OCI-LY7 (cell line): ENCODE results near the gene SERTAD1. TPM values are rescaled to one million over a fixed set of nuclear protein-coding genes. Genes with fewer than 3 reads are reported as not detected.

Experiments used
- BruUV-seq: library from RNA; stranded (reverse); fragments of 400-500 nt; replicated peaks from 2 replicates; lab custom pipeline; 2021; lab: Mats Ljungman, UMichigan
- CTCF ChIA-PET: fragments of 300-600 bp; sonication (Branson Sonifier 250); formaldehyde crosslinking; loops from one replicate; lab custom pipeline; 2022; ENCODE audit warnings: antibody characterized with exemption; ENCODE audit not compliant: unreplicated experiment; lab: Charles Lee
- POLR2A ChIA-PET: fragments of 300-600 bp; sonication (Branson Sonifier 250); formaldehyde crosslinking; loops from one replicate; lab custom pipeline; 2022; ENCODE audit warnings: antibody characterized with exemption; lab: Charles Lee
- DNase-seq: peaks from one replicate; pipeline ENCODE4 v3.0.0-alpha.2; 2015; ENCODE audit warnings: low spot score
- H2AFZ ChIP-seq: fragments of 200-600 bp; sonication (generic), shearing (Covaris generic); 2 replicates; pipeline ENCODE4 v1.6.1; 2014; ENCODE audit warnings: mild to moderate bottlenecking, antibody characterized with exemption, low read length, moderate library complexity
- H3K27ac ChIP-seq: fragments of 200-600 bp; sonication (generic); 2 replicates; pipeline ENCODE4 v1.5.1; 2014; ENCODE audit warnings: mixed run types, low read depth, mild to moderate bottlenecking, moderate library complexity, low read length, inconsistent platforms; ENCODE audit not compliant: poor library complexity, severe bottlenecking
- H3K36me3 ChIP-seq: fragments of 200-600 bp; sonication (generic); 2 replicates; pipeline ENCODE4 v1.6.1; 2014; ENCODE audit warnings: mild to moderate bottlenecking, antibody characterized with exemption, low read length, moderate library complexity, mixed read lengths; ENCODE audit not compliant: insufficient read depth
- H3K4me1 ChIP-seq: fragments of 200-600 bp; sonication (generic); 2 replicates; pipeline ENCODE4 v1.5.1; 2014; ENCODE audit warnings: mild to moderate bottlenecking, low read length; ENCODE audit not compliant: insufficient read depth, poor library complexity, severe bottlenecking
- H3K4me2 ChIP-seq: fragments of 200-600 bp; sonication (generic); 2 replicates; pipeline ENCODE4 v1.6.1; 2014; ENCODE audit warnings: mild to moderate bottlenecking, low read length
- H3K4me3 ChIP-seq: fragments of 200-600 bp; sonication (generic); 2 replicates; pipeline ENCODE4 v1.5.1; 2014; ENCODE audit warnings: mild to moderate bottlenecking, low read depth, low read length; ENCODE audit not compliant: poor library complexity, severe bottlenecking
- H3K79me2 ChIP-seq: fragments of 200-600 bp; sonication (generic); 2 replicates; pipeline ENCODE4 v1.6.1; 2016; ENCODE audit warnings: low read depth, mild to moderate bottlenecking, low read length, moderate library complexity, mixed read lengths; ENCODE audit not compliant: insufficient read depth
- H3K9me2 ChIP-seq: fragments of 200-600 bp; sonication (generic); 2 replicates; pipeline ENCODE4 v1.6.1; 2016; ENCODE audit warnings: mild to moderate bottlenecking, low read length, mixed read lengths; ENCODE audit not compliant: insufficient read depth
- H3K9me3 ChIP-seq: fragments of 200-600 bp; sonication (generic); 2 replicates; pipeline ENCODE4 v1.6.1; 2014; ENCODE audit warnings: mild to moderate bottlenecking, mixed run types, low read length, mixed read lengths
- H4K20me1 ChIP-seq: fragments of 200-600 bp; sonication (generic); 2 replicates; pipeline ENCODE4 v1.6.1; 2014; ENCODE audit warnings: mild to moderate bottlenecking, antibody characterized with exemption, low read length, moderate library complexity, mixed read lengths; ENCODE audit not compliant: insufficient read depth
- EZH2phosphoT487 ChIP-seq: fragments of 200-600 bp; sonication (generic); IDR thresholded peaks from 2 replicates; pipeline ENCODE4 v1.6.1; 2018; ENCODE audit warnings: low read depth, borderline replicate concordance, mild to moderate bottlenecking, mixed run types, antibody characterized with exemption, low read length, moderate library complexity, mixed read lengths
- intact Hi-C: fragments of 100-400 bp; cut with micrococcal nuclease; formaldehyde crosslinking; loops from one replicate; pipeline ENCODE4 v1.10.0; 2022; ENCODE audit not compliant: unreplicated experiment
- total RNA-seq, 2 experiments: library from RNA; depleted of rRNA in 1 of 2; stranded (reverse); fragments of >200 nt in 1 of 2; shearing (Covaris generic) in 1 of 2; gene quantifications; 2 replicates each; pipeline ENCODE4 v1.2.3, GENCODE V29; 2014 to 2022
- TF ChIP-seq, protein P1 (sequence below): fragments of 200-600 bp; sonication (generic); conservative IDR thresholded peaks from 2 replicates; pipeline ENCODE4 v1.5.1; 2014; ENCODE audit warnings: mild to moderate bottlenecking, antibody characterized with exemption, low read length, moderate library complexity, mixed read lengths

Gene SERTAD1
- total RNA-seq, 2 experiments from 2014 or later, result 5.7 to 6.1 TPM

- Histone ChIP-seq H2AFZ (no peak overlapping the region), H3K4me3 (no peak overlapping the region), H3K79me2 (no peaks in the 10 kb centered on the region), H3K9me2 (no peaks in the 10 kb centered on the region), H3K4me2 (no peak overlapping the region), H3K36me3 (no peaks in the 10 kb centered on the region), H3K4me1 (no peaks in the 10 kb centered on the region), H4K20me1 (no peaks in the 10 kb centered on the region), H3K9me3 (no peaks in the 10 kb centered on the region), H3K27ac (no peak overlapping the region)
- BruUV-seq, result no TSS peak
- CTCF ChIA-PET, result no interaction called here
- POLR2A ChIA-PET, result interaction anchor here (1.2 kb wide), 1 partner anchor 9 kb away, joined by 3 read pairs; no protein-coding TSS in a partner anchor
- no peak for DNase-seq
- intact Hi-C loops, result no loop called here
- no peak for TF ChIP-seq EZH2phosphoT487
- TF ChIP-seq, protein P1, sequence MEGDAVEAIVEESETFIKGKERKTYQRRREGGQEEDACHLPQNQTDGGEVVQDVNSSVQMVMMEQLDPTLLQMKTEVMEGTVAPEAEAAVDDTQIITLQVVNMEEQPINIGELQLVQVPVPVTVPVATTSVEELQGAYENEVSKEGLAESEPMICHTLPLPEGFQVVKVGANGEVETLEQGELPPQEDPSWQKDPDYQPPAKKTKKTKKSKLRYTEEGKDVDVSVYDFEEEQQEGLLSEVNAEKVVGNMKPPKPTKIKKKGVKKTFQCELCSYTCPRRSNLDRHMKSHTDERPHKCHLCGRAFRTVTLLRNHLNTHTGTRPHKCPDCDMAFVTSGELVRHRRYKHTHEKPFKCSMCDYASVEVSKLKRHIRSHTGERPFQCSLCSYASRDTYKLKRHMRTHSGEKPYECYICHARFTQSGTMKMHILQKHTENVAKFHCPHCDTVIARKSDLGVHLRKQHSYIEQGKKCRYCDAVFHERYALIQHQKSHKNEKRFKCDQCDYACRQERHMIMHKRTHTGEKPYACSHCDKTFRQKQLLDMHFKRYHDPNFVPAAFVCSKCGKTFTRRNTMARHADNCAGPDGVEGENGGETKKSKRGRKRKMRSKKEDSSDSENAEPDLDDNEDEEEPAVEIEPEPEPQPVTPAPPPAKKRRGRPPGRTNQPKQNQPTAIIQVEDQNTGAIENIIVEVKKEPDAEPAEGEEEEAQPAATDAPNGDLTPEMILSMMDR, result no peak
These were observed 37.3 kb downstream of the SERTAD1 start for GRCh38 chr19:40388481-40388880.

DNA sequence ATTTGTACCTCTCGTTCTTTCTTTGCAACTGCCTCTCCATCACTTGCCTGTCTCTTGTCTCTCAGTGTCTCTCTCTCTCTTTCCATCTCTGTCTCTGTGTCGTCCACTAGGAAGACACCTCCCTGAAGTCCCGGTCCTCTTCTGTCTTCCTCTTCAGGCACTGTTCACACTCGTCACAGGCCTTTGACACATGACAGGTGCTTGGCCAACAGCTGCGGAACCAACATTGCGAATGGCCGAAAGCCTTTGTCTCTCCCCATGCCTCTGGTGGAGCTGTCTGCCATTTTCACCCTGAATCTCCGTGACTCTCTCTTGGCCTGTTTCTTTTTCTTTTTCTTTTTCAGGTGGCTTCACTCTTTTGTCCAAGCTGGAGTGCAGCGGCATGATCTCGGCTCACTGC, 38.6 kb downstream of the SERTAD1 start:
- Histone ChIP-seq H4K20me1 (no peaks in the 10 kb centered on the region), H3K79me2 (no peaks in the 10 kb centered on the region), H3K4me3 (no peak overlapping the region), H3K9me2 (no peaks in the 10 kb centered on the region), H3K9me3 (no peaks in the 10 kb centered on the region), H3K36me3 (no peaks in the 10 kb centered on the region), H2AFZ (no peak overlapping the region), H3K4me2 (no peak overlapping the region), H3K4me1 (no peaks in the 10 kb centered on the region), H3K27ac (no peak overlapping the region)
- BruUV-seq, result no TSS peak
- no peak for TF ChIP-seq EZH2phosphoT487
- TF ChIP-seq, protein P1, result no peak
- ChIA-PET POLR2A (interaction anchor here (0.7 kb wide), 1 partner anchor 94 kb away, joined by 7 read pairs; no protein-coding TSS in a partner anchor), CTCF (interaction anchor here (0.6 kb wide), 1 partner anchor 20 kb away, joined by 5 read pairs; no protein-coding TSS in a partner anchor)
- intact Hi-C loops, result no loop called here
- DNase-seq, result no peak

GRCh38 chr19:40383668-40384248, 42.0 kb downstream of the SERTAD1 start:
- ChIA-PET POLR2A (no interaction called here), CTCF (no interaction called here)
- no peaks in the 10 kb centered on the region for H3K4me1 ChIP-seq
- H3K9me3 ChIP-seq, result no peaks in the 10 kb centered on the region
- no peak for TF ChIP-seq EZH2phosphoT487
- TF ChIP-seq, protein P1, result no peak
- no TSS peak for BruUV-seq
- H2AFZ ChIP-seq, result no peak overlapping the region
- no peak overlapping the region for H3K27ac ChIP-seq
- no peaks in the 10 kb centered on the region for H4K20me1 ChIP-seq
- H3K4me2 ChIP-seq, result no peak overlapping the region
- intact Hi-C loops, result no loop called here
- H3K9me2 ChIP-seq, result no peaks in the 10 kb centered on the region
- H3K36me3 ChIP-seq, result no peaks in the 10 kb centered on the region
- no peak for DNase-seq
- no peaks in the 10 kb centered on the region for H3K79me2 ChIP-seq
- H3K4me3 ChIP-seq, result no peak overlapping the region
